Transverse colon (tissue), 4 donors: Measurements from ENCODE around the gene HIVEP3. TPM values are rescaled to one million over a fixed set of nuclear protein-coding genes. Genes with fewer than 3 reads are reported as not detected.

Experiments used
- DNase-seq: peaks from one replicate; pipeline ENCODE4 v3.0.0-alpha.2; 2019
- H3K27ac ChIP-seq, 4 donors: fragments of 200-600 bp; sonication (generic); 2 replicates each; pipeline ENCODE4 v1.5.1; 2016 to 2018; ENCODE audit warnings: inconsistent platforms in 4 of 4
- H3K27me3 ChIP-seq: fragments of 200-600 bp; sonication (generic); 2 replicates; pipeline ENCODE4 v1.5.1; 2017; ENCODE audit warnings: inconsistent platforms
- H3K36me3 ChIP-seq, 4 donors: fragments of 200-600 bp; sonication (generic); 2 replicates each; pipeline ENCODE4 v1.5.1; 2017 to 2019; ENCODE audit warnings: inconsistent platforms in 4 of 4
- H3K4me1 ChIP-seq, 4 donors: fragments of 200-600 bp; sonication (generic); 2 replicates each; pipeline ENCODE4 v1.5.1; 2017 to 2020; ENCODE audit warnings: inconsistent platforms in 4 of 4
- H3K4me3 ChIP-seq, 4 donors: fragments of 200-600 bp; sonication (generic); 1 replicate in 1 of 4; 2 replicates in 3 of 4; pipeline versions ENCODE4 v1.5.1 to v1.6.1; 2017 to 2019; ENCODE audit warnings: inconsistent platforms in 4 of 4
- H3K9me3 ChIP-seq, 2 donors: fragments of 200-600 bp; sonication (generic); 2 replicates each; pipeline ENCODE4 v1.5.1; 2017 to 2019; ENCODE audit warnings: inconsistent platforms in 2 of 2
- EP300 ChIP-seq: sonication (generic); formaldehyde crosslinking; IDR thresholded peaks from one replicate; pipeline ENCODE4 v1.6.1; 2017; ENCODE audit warnings: antibody characterized with exemption, low read depth
- POLR2A ChIP-seq: fragments of 450-650 bp; IDR thresholded peaks from one replicate; pipeline ENCODE4 v1.6.1; 2016; ENCODE audit warnings: antibody characterized with exemption, mild to moderate bottlenecking, moderate library complexity
- POLR2AphosphoS5 ChIP-seq, 3 donors: sonication (generic); formaldehyde crosslinking; IDR thresholded peaks; one replicate each; pipeline ENCODE4 v1.6.1; 2016; ENCODE audit warnings: antibody characterized with exemption in 3 of 3
- WGBS, 2 donors: methylation state at CpG; one replicate each; pipeline ENCODE4 v1.1.5; 2018; ENCODE audit warnings: low coverage in 1 of 2; 5-methylcytosine and 5-hydroxymethylcytosine counted together
- in situ Hi-C, 4 donors: fragments of 200-750 bp; cut with MboI; loops; one replicate each; pipeline versions ENCODE4 v1.15.0 to v1.15.1; 2017; ENCODE audit warnings: low sequenced_read_pairs in 3 of 4, low pct_ligation_motif_present in 1 of 4, low pct_unique_long_range_greater_than_20kb in 1 of 4
- intact Hi-C: fragments of 100-400 bp; cut with DNase I; formaldehyde crosslinking; loops from one replicate; pipeline ENCODE4 v1.15.1; 2023; ENCODE audit warnings: low total_unique reads
- total RNA-seq, 4 donors: library from RNA; depleted of rRNA; stranded (reverse); fragments of >200 nt; gene quantifications; one replicate each; pipeline ENCODE4 v1.1.0, GENCODE V29; 2016
- TF ChIP-seq, protein P1 (sequence below), 5 experiments: fragments of 200-600 bp in 3 of 5; fragments of 450-650 bp in 2 of 5; sonication (generic) in 3 of 5; IDR thresholded peaks; 1 replicate in 2 of 5; 2 replicates in 3 of 5; pipeline ENCODE4 v1.5.1; 2016 to 2017; ENCODE audit warnings: antibody characterized with exemption in 5 of 5, inconsistent platforms in 3 of 5, mild to moderate bottlenecking in 2 of 5, moderate library complexity in 1 of 5

The HIVEP3 gene
- total RNA-seq, 4 donors from 2014 or later, result 3.7 to 15.0 (median 5.2) TPM

DNA sequence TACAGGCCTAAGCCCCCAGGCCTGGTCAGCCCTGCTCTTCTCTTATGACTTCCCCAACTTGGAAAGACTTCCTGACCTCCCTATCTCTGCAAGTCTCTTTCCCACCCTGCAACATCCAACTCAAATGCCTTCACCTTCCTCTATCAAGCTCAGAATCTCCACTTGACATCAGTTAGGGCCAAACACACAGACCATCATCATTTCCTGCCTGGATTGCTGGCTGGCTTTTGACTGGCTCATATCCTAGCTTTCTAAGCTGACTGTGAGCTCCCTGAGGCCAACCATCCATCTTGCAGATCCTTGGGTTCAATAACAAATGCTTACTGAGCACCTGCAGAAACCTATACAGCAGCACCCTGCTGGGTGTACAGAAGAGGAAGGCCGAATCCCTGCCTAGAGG lies 296.9 kb downstream of the HIVEP3 start:
- Histone ChIP-seq H3K4me3 (no peak overlapping the region), H3K9me3 (no peaks in the 10 kb centered on the region), H3K4me1 (peaks cover 0 to 18% (median 0%) of the 10 kb centered on the region in 4 donors), H3K27ac (no peak overlapping the region), H3K36me3 (no peaks in the 10 kb centered on the region), H3K27me3 (no peaks in the 10 kb centered on the region)
- intact Hi-C loops, result no loop called here
- in situ Hi-C loops, result no loop called here
- WGBS, 2 donors, result 100% methylated on average over 1 of the region's 1 CpG; no CpG with 5 or more reads in 1 of the 2 donors
- DNase-seq, result no peak
- TF ChIP-seq, protein P1, sequence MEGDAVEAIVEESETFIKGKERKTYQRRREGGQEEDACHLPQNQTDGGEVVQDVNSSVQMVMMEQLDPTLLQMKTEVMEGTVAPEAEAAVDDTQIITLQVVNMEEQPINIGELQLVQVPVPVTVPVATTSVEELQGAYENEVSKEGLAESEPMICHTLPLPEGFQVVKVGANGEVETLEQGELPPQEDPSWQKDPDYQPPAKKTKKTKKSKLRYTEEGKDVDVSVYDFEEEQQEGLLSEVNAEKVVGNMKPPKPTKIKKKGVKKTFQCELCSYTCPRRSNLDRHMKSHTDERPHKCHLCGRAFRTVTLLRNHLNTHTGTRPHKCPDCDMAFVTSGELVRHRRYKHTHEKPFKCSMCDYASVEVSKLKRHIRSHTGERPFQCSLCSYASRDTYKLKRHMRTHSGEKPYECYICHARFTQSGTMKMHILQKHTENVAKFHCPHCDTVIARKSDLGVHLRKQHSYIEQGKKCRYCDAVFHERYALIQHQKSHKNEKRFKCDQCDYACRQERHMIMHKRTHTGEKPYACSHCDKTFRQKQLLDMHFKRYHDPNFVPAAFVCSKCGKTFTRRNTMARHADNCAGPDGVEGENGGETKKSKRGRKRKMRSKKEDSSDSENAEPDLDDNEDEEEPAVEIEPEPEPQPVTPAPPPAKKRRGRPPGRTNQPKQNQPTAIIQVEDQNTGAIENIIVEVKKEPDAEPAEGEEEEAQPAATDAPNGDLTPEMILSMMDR (IDR thresholded peaks at IDR 0.05), result no peak
- no peak for TF ChIP-seq POLR2A
- no peak for TF ChIP-seq EP300
- no peak for TF ChIP-seq POLR2AphosphoS5 (IDR thresholded peaks at IDR 0.05)

GRCh38 chr1:41621256-41621655 lies 297.5 kb downstream of the HIVEP3 start:
- 96 to 97% methylated on average over 4 to 5 of the region's 5 CpGs for WGBS, 2 donors
- DNase-seq, result no peak
- in situ Hi-C loops (no loop called here), intact Hi-C loops (no loop called here)
- TF ChIP-seq POLR2A (no peak), POLR2AphosphoS5 (IDR thresholded peaks at IDR 0.05) (no peak), EP300 (no peak)
- TF ChIP-seq, protein P1 (IDR thresholded peaks at IDR 0.05), result no peak
- Histone ChIP-seq H3K27ac (no peak overlapping the region), H3K4me1 (peaks cover 0 to 18% (median 0%) of the 10 kb centered on the region in 4 donors), H3K9me3 (no peaks in the 10 kb centered on the region), H3K36me3 (no peaks in the 10 kb centered on the region), H3K27me3 (no peaks in the 10 kb centered on the region), H3K4me3 (no peak overlapping the region)

DNA sequence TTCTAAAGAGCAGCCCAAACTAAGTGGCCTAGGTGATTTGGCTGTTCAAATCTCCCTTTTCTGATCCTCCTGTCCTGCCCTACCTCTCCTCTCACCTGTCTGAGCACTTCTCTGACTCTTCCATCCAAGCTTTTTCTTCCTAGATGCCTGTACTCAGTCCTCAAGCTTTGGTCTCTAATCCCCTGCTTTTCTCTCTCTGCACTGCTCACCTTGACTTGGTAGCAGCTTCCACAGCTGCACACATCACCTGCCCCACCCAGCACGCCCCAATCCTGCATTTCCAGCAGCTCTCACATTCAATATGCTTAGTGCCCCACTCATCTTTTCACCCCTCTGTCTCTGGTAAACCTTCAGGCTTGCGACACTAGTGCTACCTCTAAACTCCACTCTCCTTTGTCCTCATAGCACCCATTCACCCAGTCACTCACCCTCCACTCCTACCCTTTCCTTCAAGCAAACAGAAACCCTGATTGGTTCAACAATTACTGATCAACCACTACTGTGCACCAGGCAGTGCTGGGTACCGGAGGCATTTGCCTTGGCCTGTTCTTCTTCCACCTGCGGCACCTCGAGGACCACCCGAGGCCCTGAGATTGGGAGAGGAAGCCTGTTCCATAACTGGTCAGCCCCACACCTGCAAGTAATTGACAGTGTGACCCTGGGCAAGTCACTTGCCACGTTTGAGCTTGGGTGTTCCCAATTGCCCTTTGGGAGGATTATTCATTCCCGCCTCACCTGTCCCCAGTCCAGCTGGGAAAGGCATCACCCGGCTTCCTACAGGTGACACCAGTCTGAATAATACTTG lies 298.2 kb downstream of the HIVEP3 start:
- Histone ChIP-seq H3K36me3 (no peaks in the 10 kb centered on the region), H3K27me3 (no peaks in the 10 kb centered on the region), H3K4me3 (no peak overlapping the region), H3K4me1 (peaks cover 0 to 18% (median 0%) of the 10 kb centered on the region in 4 donors), H3K27ac (no peak overlapping the region), H3K9me3 (no peaks in the 10 kb centered on the region)
- no peak for TF ChIP-seq EP300
- TF ChIP-seq, protein P1 (IDR thresholded peaks at IDR 0.05), result no peak
- TF ChIP-seq POLR2A, result no peak
- TF ChIP-seq POLR2AphosphoS5 (IDR thresholded peaks at IDR 0.05), result no peak
- 89 to 100% methylated on average over 1 to 9 of the region's 9 CpGs for WGBS, 2 donors
- intact Hi-C loops (no loop called here), in situ Hi-C loops (no loop called here)
- DNase-seq, result no peak

DNA sequence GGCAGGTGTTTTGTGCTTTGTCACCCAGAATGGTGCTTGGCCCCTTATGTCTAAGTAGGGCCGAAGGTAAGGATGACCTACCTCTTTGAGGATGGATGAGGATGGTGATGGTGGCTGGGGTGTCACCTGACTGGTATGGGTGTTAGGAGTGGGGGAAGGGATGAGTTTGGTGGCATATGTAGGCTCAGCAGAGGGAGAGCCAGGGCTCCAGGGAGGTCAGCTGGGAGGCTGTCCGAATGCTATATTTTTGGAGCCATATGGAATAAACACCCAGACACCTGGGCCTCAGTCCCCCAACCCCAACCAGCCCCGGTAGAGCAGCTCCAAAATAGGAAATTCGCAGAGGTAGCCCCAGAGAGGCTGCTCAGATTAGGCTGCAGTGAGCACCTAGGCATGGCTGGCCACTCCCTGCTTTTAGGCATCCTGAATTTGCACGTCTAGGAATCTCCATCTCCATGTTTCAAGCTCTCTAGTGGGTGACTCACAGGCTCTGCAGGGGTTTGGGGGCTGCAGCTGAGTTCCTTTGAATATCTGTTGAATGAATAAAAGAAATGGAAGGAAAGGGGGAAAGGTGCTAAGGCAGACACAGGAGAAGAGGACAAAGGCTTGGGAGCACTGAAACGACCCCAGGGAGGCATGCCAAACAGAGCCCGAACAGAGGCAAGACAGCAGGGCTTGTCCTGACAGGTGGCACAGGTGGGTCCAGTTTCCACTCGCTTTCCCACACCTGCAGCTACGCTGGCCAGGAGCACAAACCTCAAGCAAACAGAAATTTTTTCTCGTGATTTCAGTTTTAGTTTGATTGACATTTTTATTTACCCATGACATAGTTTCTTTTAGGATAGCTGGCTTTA lies 299.0 kb downstream of the HIVEP3 start:
- Histone ChIP-seq H3K27ac (no peak overlapping the region), H3K4me1 (peaks cover 0 to 18% (median 0%) of the 10 kb centered on the region in 4 donors), H3K36me3 (no peaks in the 10 kb centered on the region), H3K27me3 (no peaks in the 10 kb centered on the region), H3K9me3 (no peaks in the 10 kb centered on the region), H3K4me3 (no peak overlapping the region)
- intact Hi-C loops, result no loop called here
- TF ChIP-seq, protein P1 (IDR thresholded peaks at IDR 0.05), result no peak
- TF ChIP-seq EP300 (no peak), POLR2AphosphoS5 (IDR thresholded peaks at IDR 0.05) (no peak), POLR2A (no peak)
- DNase-seq, result no peak
- 70 to 76% methylated on average over 3 to 10 of the region's 10 CpGs for WGBS, 2 donors
- in situ Hi-C loops, result no loop called here
